Tibial nerve (tissue), 4 donors: ENCODE measurements around the gene SLC6A13. TPM values are rescaled to one million over a fixed set of nuclear protein-coding genes. Genes with fewer than 3 reads are reported as not detected.
A peak's percentile ranks its signal among the peaks of the same experiment; 100 is the strongest.

Source experiments
- DNase-seq, 2 donors: peaks; one replicate each; pipeline ENCODE4 v3.0.0-alpha.2; 2019; ENCODE audit warnings: low spot score in 2 of 2
- H3K27ac ChIP-seq, 4 donors: fragments of 200-600 bp; sonication (generic) in 3 of 4; one replicate each; pipeline ENCODE4 v1.5.1; 2017 to 2019; ENCODE audit warnings: mild to moderate bottlenecking in 1 of 4
- H3K27me3 ChIP-seq, 2 donors: fragments of 200-600 bp; sonication (generic) in 1 of 2; one replicate each; pipeline versions ENCODE4 v1.5.1 to v1.6.0; 2017 to 2019
- H3K36me3 ChIP-seq, 3 donors: fragments of 200-600 bp; sonication (generic); one replicate each; pipeline ENCODE4 v1.5.1; 2018 to 2019
- H3K4me1 ChIP-seq, 4 donors: fragments of 200-600 bp; sonication (generic) in 3 of 4; one replicate each; pipeline ENCODE4 v1.5.1; 2017 to 2019
- H3K4me3 ChIP-seq, 4 donors: fragments of 200-600 bp; sonication (generic) in 3 of 4; one replicate each; pipeline ENCODE4 v1.5.1; 2017 to 2019; ENCODE audit warnings: mild to moderate bottlenecking in 1 of 4, moderate library complexity in 1 of 4
- H3K9me3 ChIP-seq, 4 donors: fragments of 200-600 bp; sonication (generic) in 3 of 4; one replicate each; pipeline ENCODE4 v1.5.1; 2017 to 2019
- CTCF ChIP-seq, 5 experiments: fragments of 200-600 bp in 3 of 5; fragments of 450-650 bp in 2 of 5; sonication (generic) in 3 of 5; IDR thresholded peaks; one replicate each; pipeline ENCODE4 v1.5.1; 2016 to 2019; ENCODE audit warnings: antibody characterized with exemption in 5 of 5, mild to moderate bottlenecking in 3 of 5, moderate library complexity in 2 of 5
- EP300 ChIP-seq, 2 donors: sonication (generic); formaldehyde crosslinking; IDR thresholded peaks; one replicate each; pipeline ENCODE4 v1.6.1; 2017; ENCODE audit warnings: antibody characterized with exemption in 2 of 2, mild to moderate bottlenecking in 1 of 2
- POLR2A ChIP-seq, 2 donors: fragments of 450-650 bp; IDR thresholded peaks; one replicate each; pipeline ENCODE4 v1.6.1; 2017; ENCODE audit warnings: antibody characterized with exemption in 2 of 2, mild to moderate bottlenecking in 2 of 2, moderate library complexity in 2 of 2
- WGBS, 2 donors: methylation state at CpG; one replicate each; pipeline ENCODE4 v1.1.5; 2018; 5-methylcytosine and 5-hydroxymethylcytosine counted together
- total RNA-seq, 4 donors: library from RNA; depleted of rRNA; stranded (reverse); fragments of >200 nt; gene quantifications; one replicate each; pipeline ENCODE4 v1.1.0, GENCODE V29; 2016

SLC6A13 gene
- total RNA-seq, 4 donors from 2014 or later = 0.21 to 1.5 TPM; not detected in 2

- H3K4me3 ChIP-seq = peak overlapping the region in 1 of 4 donors; percentile 11
- peaks cover 0 to 14% (median 0%) of the 10 kb centered on the region in 4 donors for H3K4me1 ChIP-seq
- peak in 1 of 2 donors; percentile 26 for DNase-seq
- H3K9me3 ChIP-seq = no peaks in the 10 kb centered on the region
- peak overlapping the region in 1 of 4 donors; percentile 33 for H3K27ac ChIP-seq
- H3K27me3 ChIP-seq = peaks cover 0 to 22% of the 10 kb centered on the region in 2 donors
- no peaks in the 10 kb centered on the region for H3K36me3 ChIP-seq
- no peak for TF ChIP-seq EP300 (IDR thresholded peaks at IDR 0.05)
- no peak for TF ChIP-seq POLR2A (IDR thresholded peaks at IDR 0.05)
- TF ChIP-seq CTCF (IDR thresholded peaks at IDR 0.05) = no peak
- WGBS, 2 donors = 46% methylated on average over 21 to 22 of the region's 22 CpGs
Observed at GRCh38 chr12:212715-213526, 49.7 kb downstream of the SLC6A13 start.

GRCh38 chr12:212415-212714, 50.3 kb downstream of the SLC6A13 start:
- no peak for DNase-seq
- H3K4me3 ChIP-seq = peak overlapping the region in 1 of 4 donors; percentile 11
- no peaks in the 10 kb centered on the region for H3K36me3 ChIP-seq
- WGBS, 2 donors = 62% methylated on average over 8 of the region's 8 CpGs
- peaks cover 0 to 22% of the 10 kb centered on the region in 2 donors for H3K27me3 ChIP-seq
- peak overlapping the region in 2 of 4 donors; percentile 17 to 33 for H3K27ac ChIP-seq
- H3K9me3 ChIP-seq = no peaks in the 10 kb centered on the region
- peaks cover 0 to 14% (median 0%) of the 10 kb centered on the region in 4 donors for H3K4me1 ChIP-seq
- TF ChIP-seq POLR2A (IDR thresholded peaks at IDR 0.05) = no peak
- TF ChIP-seq EP300 (IDR thresholded peaks at IDR 0.05) = no peak
- no peak for TF ChIP-seq CTCF (IDR thresholded peaks at IDR 0.05)

- Histone ChIP-seq H3K27me3 (peaks cover 0 to 22% of the 10 kb centered on the region in 2 donors), H3K27ac (peak overlapping the region in 2 of 4 donors; percentile 17), H3K4me3 (no peak overlapping the region), H3K9me3 (no peaks in the 10 kb centered on the region), H3K4me1 (peaks cover 0 to 14% (median 0%) of the 10 kb centered on the region in 4 donors), H3K36me3 (no peaks in the 10 kb centered on the region)
- WGBS, 2 donors = 72 to 77% methylated on average over 16 of the region's 16 CpGs
- no peak for DNase-seq
- TF ChIP-seq CTCF (IDR thresholded peaks at IDR 0.05) (no peak), EP300 (IDR thresholded peaks at IDR 0.05) (no peak), POLR2A (IDR thresholded peaks at IDR 0.05) (no peak)
Observed at GRCh38 chr12:211639-212414, 50.8 kb downstream of the SLC6A13 start.

- WGBS, 2 donors = 81 to 88% methylated on average over 3 of the region's 3 CpGs
Observed at GRCh38 chr12:211142-211465, 51.5 kb downstream of the SLC6A13 start.

More at GRCh38 chr12:211142-211465, 51.5 kb downstream of the SLC6A13 start:
- Histone ChIP-seq H3K4me1 (peaks cover 0 to 14% (median 0%) of the 10 kb centered on the region in 4 donors), H3K4me3 (no peak overlapping the region), H3K36me3 (no peaks in the 10 kb centered on the region), H3K27me3 (peaks cover 0 to 28% of the 10 kb centered on the region in 2 donors), H3K9me3 (no peaks in the 10 kb centered on the region), H3K27ac (no peak overlapping the region)
- TF ChIP-seq CTCF (IDR thresholded peaks at IDR 0.05) (no peak), POLR2A (IDR thresholded peaks at IDR 0.05) (no peak), EP300 (IDR thresholded peaks at IDR 0.05) (no peak)
- no peak for DNase-seq
